HCT116 (cell line): ENCODE results near the gene ATP8A2.

ENCODE experiments used
- CTCF ChIP-seq, 3 experiments: fragments of 200-600 bp in 1 of 3; sonication (generic) in 1 of 3; IDR thresholded peaks in 2 of 3; conservative IDR thresholded peaks in 1 of 3; 2 replicates each; pipeline ENCODE4 v1.5.1; 2012 to 2017; ENCODE audit warnings: low read depth in 2 of 3, low read length in 2 of 3, antibody characterized with exemption in 1 of 3, borderline replicate concordance in 1 of 3, control low read depth in 1 of 3, mild to moderate bottlenecking in 1 of 3, mixed read lengths in 1 of 3, mixed run types in 1 of 3, moderate library complexity in 1 of 3; ENCODE audit not compliant: insufficient read depth in 1 of 3
- EZH2 ChIP-seq: fragments of 200-600 bp; sonication (generic); IDR thresholded peaks from 2 replicates; pipeline ENCODE4 v1.6.1; 2017; ENCODE audit warnings: antibody characterized with exemption, mixed run types
- RAD21 ChIP-seq: IDR thresholded peaks from 2 replicates; pipeline ENCODE4 v1.6.1; 2012; ENCODE audit warnings: low read depth, mild to moderate bottlenecking
- YY1 ChIP-seq: IDR thresholded peaks from 2 replicates; pipeline ENCODE4 v1.6.1; 2011; ENCODE audit warnings: low read length, low read depth, moderate library complexity, mild to moderate bottlenecking; ENCODE audit not compliant: insufficient replicate concordance; ENCODE audit errors: extremely low read depth
- ZBTB33 ChIP-seq: IDR thresholded peaks from 2 replicates; pipeline ENCODE4 v1.6.1; 2011; ENCODE audit warnings: mild to moderate bottlenecking, low read length, moderate library complexity; ENCODE audit not compliant: insufficient replicate concordance; ENCODE audit errors: extremely low read depth

- no peak for TF ChIP-seq RAD21
- no peak for TF ChIP-seq CTCF (IDR thresholded peaks at IDR 0.05 in 2 of 3, conservative IDR thresholded peaks at IDR 0.05 in 1 of 3; ENCODE audit: borderline replicate concordance in 1 of 3, insufficient read depth in 1 of 3, low read depth in 2 of 3, low read length in 2 of 3)
- no peak for TF ChIP-seq ZBTB33
- TF ChIP-seq EZH2, result no peak
- TF ChIP-seq YY1, result no peak
Observed at GRCh38 chr13:25868490-25868889, 496.7 kb downstream of the ATP8A2 start.
